Subcutaneous abdominal adipose tissue (tissue), 5 donors: ENCODE data around the gene PCSK9.

Source experiments
- H3K27ac ChIP-seq: one replicate; pipeline ENCODE4 v1.7.0; 2013; ENCODE audit warnings: low read depth, mild to moderate bottlenecking, inconsistent platforms, low read length, moderate library complexity
- H3K27me3 ChIP-seq, 5 donors: one replicate each; pipeline ENCODE4 v1.7.0; 2013; ENCODE audit warnings: low read length in 5 of 5, inconsistent platforms in 1 of 5; ENCODE audit not compliant: control insufficient read depth in 5 of 5, insufficient read depth in 4 of 5
- H3K36me3 ChIP-seq, 5 donors: one replicate each; pipeline ENCODE4 v1.7.0; 2013; ENCODE audit warnings: low read length in 5 of 5; ENCODE audit not compliant: control insufficient read depth in 5 of 5, insufficient read depth in 5 of 5
- H3K4me1 ChIP-seq, 5 donors: one replicate each; pipeline ENCODE4 v1.7.0; 2013; ENCODE audit warnings: low read length in 5 of 5, mild to moderate bottlenecking in 3 of 5, moderate library complexity in 1 of 5; ENCODE audit not compliant: control insufficient read depth in 5 of 5, insufficient read depth in 5 of 5
- H3K4me3 ChIP-seq, 5 donors: one replicate each; pipeline ENCODE4 v1.7.0; 2013; ENCODE audit warnings: low read length in 5 of 5, low read depth in 1 of 5
- H3K9ac ChIP-seq, 5 donors: one replicate each; pipeline ENCODE4 v1.7.0; 2013; ENCODE audit warnings: low read length in 5 of 5, mild to moderate bottlenecking in 4 of 5, moderate library complexity in 3 of 5
- H3K9me3 ChIP-seq, 5 donors: one replicate each; pipeline ENCODE4 v1.7.0; 2013; ENCODE audit warnings: low read length in 5 of 5; ENCODE audit not compliant: control insufficient read depth in 5 of 5
- donor health status: healthy.
- donor health status: healthy.
- donor health status: healthy.
- donor health status: healthy.
- donor health status: healthy.

The PCSK9 gene

GRCh38 chr1:55064071-55064581, 24.8 kb downstream of the PCSK9 start:
- peaks cover 4 to 34% (median 27%) of the 10 kb centered on the region in 5 donors for H3K36me3 ChIP-seq
- no peak overlapping the region for H3K4me3 ChIP-seq
- peaks cover 0 to 14% (median 10%) of the 10 kb centered on the region in 5 donors for H3K4me1 ChIP-seq
- H3K9ac ChIP-seq, result no peak overlapping the region
- H3K9me3 ChIP-seq, result no peaks in the 10 kb centered on the region
- H3K27ac ChIP-seq, result no peak overlapping the region
- no peaks in the 10 kb centered on the region for H3K27me3 ChIP-seq

GRCh38 chr1:55064861-55065263, 25.5 kb downstream of the PCSK9 start:
- H3K4me1 ChIP-seq, result peaks cover 0 to 14% (median 10%) of the 10 kb centered on the region in 5 donors
- H3K4me3 ChIP-seq, result no peak overlapping the region
- no peaks in the 10 kb centered on the region for H3K27me3 ChIP-seq
- no peak overlapping the region for H3K9ac ChIP-seq
- no peak overlapping the region for H3K27ac ChIP-seq
- H3K36me3 ChIP-seq, result peaks cover 4 to 41% (median 33%) of the 10 kb centered on the region in 5 donors
- H3K9me3 ChIP-seq, result no peaks in the 10 kb centered on the region

GRCh38 chr1:55065648-55066047, 26.3 kb downstream of the PCSK9 start:
- Histone ChIP-seq H3K36me3 (peaks cover 4 to 49% (median 40%) of the 10 kb centered on the region in 5 donors), H3K4me1 (peaks cover 0 to 14% (median 10%) of the 10 kb centered on the region in 5 donors), H3K9me3 (no peaks in the 10 kb centered on the region), H3K4me3 (no peak overlapping the region), H3K27ac (no peak overlapping the region), H3K9ac (no peak overlapping the region), H3K27me3 (no peaks in the 10 kb centered on the region)

GRCh38 chr1:55067022-55067778, 27.9 kb downstream of the PCSK9 start:
- Histone ChIP-seq H3K27ac (no peak overlapping the region), H3K9ac (no peak overlapping the region), H3K4me3 (no peak overlapping the region), H3K9me3 (no peaks in the 10 kb centered on the region), H3K27me3 (no peaks in the 10 kb centered on the region), H3K4me1 (peaks cover 0 to 14% (median 10%) of the 10 kb centered on the region in 5 donors), H3K36me3 (peaks cover 10 to 65% (median 56%) of the 10 kb centered on the region in 5 donors)

GRCh38 chr1:55067914-55068313, 28.6 kb downstream of the PCSK9 start:
- Histone ChIP-seq H3K27me3 (no peaks in the 10 kb centered on the region), H3K9me3 (no peaks in the 10 kb centered on the region), H3K27ac (no peak overlapping the region), H3K36me3 (peaks cover 18 to 72% (median 63%) of the 10 kb centered on the region in 5 donors), H3K4me1 (peaks cover 0 to 14% (median 10%) of the 10 kb centered on the region in 5 donors), H3K9ac (no peak overlapping the region), H3K4me3 (no peak overlapping the region)

- Histone ChIP-seq H3K36me3 (peaks cover 25 to 79% (median 70%) of the 10 kb centered on the region in 5 donors), H3K4me3 (no peak overlapping the region), H3K27me3 (no peaks in the 10 kb centered on the region), H3K27ac (no peak overlapping the region), H3K9me3 (no peaks in the 10 kb centered on the region), H3K4me1 (peaks cover 0 to 14% (median 10%) of the 10 kb centered on the region in 5 donors), H3K9ac (no peak overlapping the region)
Measured at GRCh38 chr1:55068638-55069037, 29.3 kb downstream of the PCSK9 start.

- Histone ChIP-seq H3K4me3 (no peak overlapping the region), H3K9ac (no peak overlapping the region), H3K36me3 (peaks cover 29 to 85% (median 76%) of the 10 kb centered on the region in 5 donors), H3K27ac (no peak overlapping the region), H3K27me3 (no peaks in the 10 kb centered on the region), H3K4me1 (peaks cover 0 to 12% (median 6%) of the 10 kb centered on the region in 5 donors), H3K9me3 (no peaks in the 10 kb centered on the region)
Measured at GRCh38 chr1:55069280-55069679, 29.9 kb downstream of the PCSK9 start.

- no peak overlapping the region for H3K27ac ChIP-seq
- H3K36me3 ChIP-seq, result peaks cover 38 to 97% (median 86%) of the 10 kb centered on the region in 5 donors
- no peak overlapping the region for H3K9ac ChIP-seq
Measured at GRCh38 chr1:55070293-55071164, 31.2 kb downstream of the PCSK9 start.

GRCh38 chr1:55071477-55071876, 32.1 kb downstream of the PCSK9 start:
- no peaks in the 10 kb centered on the region for H3K9me3 ChIP-seq
- no peak overlapping the region for H3K27ac ChIP-seq
- peaks cover 0 to 3% (median 0%) of the 10 kb centered on the region in 5 donors for H3K4me1 ChIP-seq
- no peak overlapping the region for H3K9ac ChIP-seq
- H3K36me3 ChIP-seq, result peaks cover 44 to 97% (median 89%) of the 10 kb centered on the region in 5 donors
- H3K4me3 ChIP-seq, result no peak overlapping the region
- H3K27me3 ChIP-seq, result no peaks in the 10 kb centered on the region

More at GRCh38 chr1:55070293-55071164, 31.2 kb downstream of the PCSK9 start:
- H3K27me3 ChIP-seq, result no peaks in the 10 kb centered on the region
- H3K4me1 ChIP-seq, result peaks cover 0 to 3% (median 0%) of the 10 kb centered on the region in 5 donors
- H3K9me3 ChIP-seq, result no peaks in the 10 kb centered on the region
- no peak overlapping the region for H3K4me3 ChIP-seq
